H1 (cell line): ENCODE data around the gene SIGLEC10. TPM values are rescaled to one million over a fixed set of nuclear protein-coding genes. Genes with fewer than 3 reads are reported as not detected.

Experiments
- CTCF ChIA-PET: fragments of 300-600 bp; sonication (Branson Sonifier 250); formaldehyde crosslinking; loops from one replicate; lab custom pipeline; 2021; ENCODE audit not compliant: partially characterized antibody; lab: Charles Lee
- POLR2A ChIA-PET: fragments of 300-600 bp; sonication (Branson Sonifier 250); formaldehyde crosslinking; loops from one replicate; lab custom pipeline; 2021; ENCODE audit warnings: inconsistent platforms; ENCODE audit not compliant: partially characterized antibody; lab: Charles Lee
- DNase-seq, 2 experiments: peaks; one replicate each; pipeline versions ENCODE4 v3.0.0 to v3.0.0-alpha.2; 2010 to 2022; ENCODE audit warnings: low spot score in 2 of 2, low read depth in 1 of 2, mixed read lengths in 1 of 2
- FAIRE-seq: peaks from 2 replicates; lab custom pipeline; 2011; peaks lifted over from hg19 to GRCh38; lab: Jason Lieb, UNC
- H2AFZ ChIP-seq: 2 replicates; pipeline ENCODE4 v1.8.1; 2012; ENCODE audit warnings: low read length, inconsistent platforms
- H2AK5ac ChIP-seq: 2 replicates; pipeline ENCODE4 v1.6.1; 2013; ENCODE audit warnings: low read depth, low read length
- H2BK120ac ChIP-seq: replicated peaks from 2 replicates; pipeline ENCODE3; 2013; ENCODE audit warnings: low read depth, low read length, inconsistent platforms
- H2BK12ac ChIP-seq: 2 replicates; pipeline ENCODE4 v1.6.1; 2013; ENCODE audit warnings: low read depth, low read length
- H2BK15ac ChIP-seq: 2 replicates; pipeline ENCODE4 v1.6.1; 2013; ENCODE audit warnings: low read length
- H2BK20ac ChIP-seq: 2 replicates; pipeline ENCODE4 v1.6.1; 2013; ENCODE audit warnings: low read length
- H2BK5ac ChIP-seq: 2 replicates; pipeline ENCODE4 v1.6.1; 2013; ENCODE audit warnings: low read depth, low read length
- H3K14ac ChIP-seq: 2 replicates; pipeline ENCODE4 v1.6.1; 2013; ENCODE audit warnings: inconsistent platforms; ENCODE audit not compliant: insufficient read length
- H3K18ac ChIP-seq: 2 replicates; pipeline ENCODE4 v1.6.1; 2013; ENCODE audit warnings: low read length; ENCODE audit errors: extremely low read depth
- H3K23ac ChIP-seq: 2 replicates; pipeline ENCODE4 v1.6.1; 2013; ENCODE audit warnings: inconsistent platforms; ENCODE audit not compliant: insufficient read length
- H3K23me2 ChIP-seq: 2 replicates; pipeline ENCODE4 v1.6.1; 2013; ENCODE audit warnings: low read depth, low read length
- H3K27ac ChIP-seq: 2 replicates; pipeline ENCODE4 v1.6.1; 2011; ENCODE audit warnings: low read depth, low read length, inconsistent platforms
- H3K27me3 ChIP-seq, 4 experiments: replicated peaks in 1 of 4; 1 replicate in 1 of 4; 2 replicates in 3 of 4; pipeline versions ENCODE4 v1.6.1 to v1.8.1; 2011 to 2013; ENCODE audit warnings: low read length in 3 of 4, mild to moderate bottlenecking in 3 of 4, inconsistent platforms in 2 of 4, mixed read lengths in 2 of 4, moderate library complexity in 1 of 4; ENCODE audit not compliant: control insufficient read depth in 3 of 4, insufficient read depth in 3 of 4; ENCODE audit errors: extremely low read depth in 1 of 4
- H3K36me3 ChIP-seq, 4 experiments: 2 replicates each; pipeline versions ENCODE4 v1.6.1 to v1.8.1; 2011 to 2013; ENCODE audit warnings: mild to moderate bottlenecking in 4 of 4, low read length in 3 of 4, moderate library complexity in 2 of 4, control low read depth in 1 of 4, inconsistent platforms in 1 of 4; ENCODE audit not compliant: insufficient read depth in 4 of 4, control insufficient read depth in 2 of 4
- H3K4ac ChIP-seq: replicated peaks from 2 replicates; pipeline ENCODE3; 2013; ENCODE audit warnings: low read length, low read depth, mixed read lengths, inconsistent platforms; ENCODE audit not compliant: insufficient read length
- H3K4me1 ChIP-seq, 4 experiments: replicated peaks in 1 of 4; 1 replicate in 1 of 4; 2 replicates in 3 of 4; pipeline versions ENCODE4 v1.6.1 to v1.8.1; 2011 to 2013; ENCODE audit warnings: low read length in 3 of 4, inconsistent platforms in 2 of 4, mixed read lengths in 1 of 4; ENCODE audit not compliant: insufficient read depth in 4 of 4, control insufficient read depth in 3 of 4
- H3K4me2 ChIP-seq, 2 experiments: 2 replicates each; pipeline versions ENCODE4 v1.6.1 to v1.8.1; 2011 to 2013; ENCODE audit warnings: low read depth in 2 of 2, low read length in 2 of 2, control low read depth in 1 of 2, inconsistent platforms in 1 of 2, mild to moderate bottlenecking in 1 of 2; ENCODE audit not compliant: insufficient read depth in 1 of 2
- H3K4me3 ChIP-seq, 4 experiments: fragments of 200-600, 300-600 bp in 1 of 4; sonication (generic), shearing (Covaris generic), sonication (Bioruptor Twin) in 1 of 4; 2 replicates each; pipeline versions ENCODE4 v1.5.1 to v1.8.1; 2011 to 2016; ENCODE audit warnings: low read length in 4 of 4, low read depth in 3 of 4, control low read depth in 2 of 4, inconsistent platforms in 2 of 4, mild to moderate bottlenecking in 2 of 4, mixed read lengths in 1 of 4, moderate library complexity in 1 of 4; ENCODE audit not compliant: insufficient read depth in 2 of 4; ENCODE audit errors: extremely low read depth in 1 of 4
- H3K56ac ChIP-seq: replicated peaks from 2 replicates; pipeline ENCODE3; 2013; ENCODE audit warnings: low read depth, mild to moderate bottlenecking, mixed read lengths, low read length, inconsistent platforms; ENCODE audit not compliant: insufficient read length
- H3K79me1 ChIP-seq: 2 replicates; pipeline ENCODE4 v1.6.1; 2013; ENCODE audit warnings: low read depth, low read length, control low read depth
- H3K79me2 ChIP-seq, 2 experiments: 2 replicates each; pipeline versions ENCODE4 v1.6.1 to v1.8.1; 2012 to 2013; ENCODE audit warnings: low read length in 2 of 2, mild to moderate bottlenecking in 2 of 2, inconsistent platforms in 1 of 2; ENCODE audit not compliant: insufficient read depth in 2 of 2, control insufficient read depth in 1 of 2
- H3K9ac ChIP-seq, 4 experiments: replicated peaks in 1 of 4; 1 replicate in 1 of 4; 2 replicates in 3 of 4; pipeline versions ENCODE4 v1.6.1 to v1.8.1; 2011 to 2013; ENCODE audit warnings: low read depth in 3 of 4, low read length in 3 of 4, control low read depth in 2 of 4, mild to moderate bottlenecking in 2 of 4, moderate library complexity in 2 of 4, inconsistent platforms in 1 of 4; ENCODE audit errors: extremely low read depth in 1 of 4
- H3K9me3 ChIP-seq, 2 experiments: 2 replicates each; pipeline versions ENCODE4 v1.6.1 to v1.8.1; 2012 to 2013; ENCODE audit warnings: mild to moderate bottlenecking in 2 of 2, moderate library complexity in 2 of 2, control low read depth in 1 of 2, inconsistent platforms in 1 of 2, low read depth in 1 of 2, low read length in 1 of 2, mixed read lengths in 1 of 2; ENCODE audit not compliant: insufficient read depth in 2 of 2
- H4K20me1 ChIP-seq, 2 experiments: replicated peaks in 1 of 2; 2 replicates each; pipeline versions ENCODE3 to v1.8.1; 2011 to 2013; ENCODE audit warnings: inconsistent platforms in 2 of 2, low read length in 2 of 2, mild to moderate bottlenecking in 1 of 2; ENCODE audit not compliant: insufficient read depth in 2 of 2, control insufficient read depth in 1 of 2
- H4K5ac ChIP-seq: 2 replicates; pipeline ENCODE4 v1.6.1; 2013; ENCODE audit warnings: low read length, low read depth, mixed read lengths, inconsistent platforms; ENCODE audit not compliant: insufficient read length
- H4K8ac ChIP-seq: 2 replicates; pipeline ENCODE4 v1.8.0; 2013; ENCODE audit warnings: mild to moderate bottlenecking, moderate library complexity, low read length, inconsistent platforms; ENCODE audit not compliant: insufficient read depth; ENCODE audit errors: extremely low read depth
- H4K91ac ChIP-seq: replicated peaks from 2 replicates; pipeline ENCODE3; 2013; ENCODE audit warnings: low read length, mixed read lengths, inconsistent platforms; ENCODE audit not compliant: insufficient read length
- BACH1 ChIP-seq: IDR thresholded peaks from 2 replicates; pipeline ENCODE4 v1.6.1; 2012; ENCODE audit warnings: low read length, improper control_type of control experiment
- CEBPB ChIP-seq: IDR thresholded peaks from 2 replicates; pipeline ENCODE4 v1.6.1; 2012; ENCODE audit warnings: low read depth, low read length
- EGR1 ChIP-seq: IDR thresholded peaks from 2 replicates; pipeline ENCODE4 v1.6.1; 2011; ENCODE audit warnings: low read depth, low read length, borderline replicate concordance
- GTF2F1 ChIP-seq: IDR thresholded peaks from 2 replicates; pipeline ENCODE4 v1.6.1; 2012; ENCODE audit warnings: low read depth, low read length, improper control_type of control experiment, borderline replicate concordance
- KDM1A ChIP-seq: fragments of 200-600, 300-600 bp; sonication (generic); IDR thresholded peaks from 2 replicates; pipeline ENCODE4 v1.7.1; 2016; ENCODE audit warnings: mild to moderate bottlenecking, low read length, borderline replicate concordance
- NANOG ChIP-seq: IDR thresholded peaks from 2 replicates; pipeline ENCODE4 v1.6.1; 2011; ENCODE audit warnings: low read length, low read depth, mild to moderate bottlenecking, inconsistent platforms; ENCODE audit not compliant: insufficient read depth, poor library complexity, severe bottlenecking
- PHF8 ChIP-seq: fragments of 200-600 bp; sonication (generic); conservative IDR thresholded peaks from 2 replicates; pipeline ENCODE4 v1.7.1; 2012; ENCODE audit warnings: low read depth, mild to moderate bottlenecking, inconsistent platforms, low read length, moderate library complexity
- POLR2A ChIP-seq, 2 experiments: IDR thresholded peaks; 1 replicate in 1 of 2; 2 replicates in 1 of 2; pipeline ENCODE4 v1.6.1; 2011; ENCODE audit warnings: low read depth in 2 of 2, low read length in 2 of 2, mild to moderate bottlenecking in 2 of 2; ENCODE audit errors: control extremely low read depth in 1 of 2
- POU5F1 ChIP-seq: IDR thresholded peaks from 2 replicates; pipeline ENCODE4 v1.6.1; 2011; ENCODE audit warnings: low read depth, mild to moderate bottlenecking, low read length, moderate library complexity
- RXRA ChIP-seq: IDR thresholded peaks from 2 replicates; pipeline ENCODE4 v1.6.1; 2011; ENCODE audit warnings: low read depth, mild to moderate bottlenecking, low read length, moderate library complexity; ENCODE audit not compliant: insufficient read depth
- SIN3A ChIP-seq, 2 experiments: IDR thresholded peaks in 1 of 2; conservative IDR thresholded peaks in 1 of 2; 2 replicates each; pipeline ENCODE4 v1.6.1; 2011 to 2012; ENCODE audit warnings: low read length in 2 of 2, improper control_type of control experiment in 1 of 2, low read depth in 1 of 2, mild to moderate bottlenecking in 1 of 2
- USF2 ChIP-seq: IDR thresholded peaks from 2 replicates; pipeline ENCODE4 v1.6.1; 2011; ENCODE audit warnings: low read length, improper control_type of control experiment
- WGBS, 2 experiments: shearing (Covaris generic) in 1 of 2; methylation state at CpG; one replicate each; pipeline versions ENCODE4 v1.1.6 to v1.1.7; 2013 to 2015; ENCODE audit warnings: low lambda C conversion rate in 2 of 2, mixed read lengths in 2 of 2, inconsistent platforms in 1 of 2, low coverage in 1 of 2, missing lambda C conversion rate in 1 of 2; ENCODE audit not compliant: insufficient replicate concordance in 2 of 2, insufficient coverage in 1 of 2, insufficient read length in 1 of 2; ENCODE audit errors: extremely low coverage in 1 of 2, missing lambda C conversion rate in 1 of 2; 5-methylcytosine and 5-hydroxymethylcytosine counted together
- polyA plus RNA-seq, 7 experiments: library from polyadenylated mRNA; depleted of rRNA in 3 of 7; stranded (reverse) in 5 of 7; unstranded in 2 of 7; fragments of >200 nt in 5 of 7; fragments of 200-250 nt in 2 of 7; gene quantifications; 1 replicate in 5 of 7; 2 replicates in 1 of 7; 4 replicates in 1 of 7; pipeline versions ENCODE4 v1.2.1 to v1.2.3, GENCODE V29; 2011 to 2013; ENCODE audit warnings: missing spikeins in 2 of 7, mixed read lengths in 2 of 7
- total RNA-seq: library from RNA; stranded (reverse); fragmentation: NEBNext Ultra II Directional; extraction: Animal tissue kit (Norgen Biotek cat#: 25700); gene quantifications from 2 replicates; pipeline ENCODE4 v1.2.1, GENCODE V29; 2021

The SIGLEC10 gene
- total and polyA plus RNA-seq, 2 of the 8 experiments (the other 6 are each of a cell fraction or from before 2014, with no cell fraction given), result 0.06 TPM; not detected in 1

- POLR2A ChIA-PET, result interaction anchor here (0.9 to 1.3 kb wide), 2 partner anchors 19 to 31 kb away, joined by 4 read pairs; no protein-coding TSS in a partner anchor
- no peak for DNase-seq
- H3K79me1 ChIP-seq, result no peaks in the 10 kb centered on the region
- H3K36me3 ChIP-seq, result no peaks in the 10 kb centered on the region
- no peak overlapping the region for H4K8ac ChIP-seq
- peaks cover 0 to 4% of the 10 kb centered on the region in 2 experiments; a peak in 1 of 4 replicates for H3K9me3 ChIP-seq
- no peak overlapping the region for H3K14ac ChIP-seq
- H3K23me2 ChIP-seq, result 0 out of 2 replicates have a peak, but pooled peaks cover 2% of the 10 kb centered on the region
- H3K79me2 ChIP-seq, result no peaks in the 10 kb centered on the region
- no peaks in the 10 kb centered on the region for H3K27me3 ChIP-seq
- H3K4me1 ChIP-seq, result peaks cover 0 to 2% (median 0%) of the 10 kb centered on the region in 4 experiments; a peak in 4 of 7 replicates
- no peak overlapping the region for H3K9ac ChIP-seq
- WGBS, 2 experiments, result 91% methylated on average over 14 of the region's 14 CpGs; no CpG with 5 or more reads in 1 of the 2 experiments
- H2BK20ac ChIP-seq, result no peak overlapping the region
- H2AK5ac ChIP-seq, result no peak overlapping the region
- no peak overlapping the region for H3K23ac ChIP-seq
- H2BK5ac ChIP-seq, result no peak overlapping the region
- H2AFZ ChIP-seq, result no peak overlapping the region
- H3K4me3 ChIP-seq, result no peak overlapping the region
- H2BK15ac ChIP-seq, result no peak overlapping the region
- no peak overlapping the region for H2BK12ac ChIP-seq
- H3K56ac ChIP-seq, result no peak overlapping the region
- H2BK120ac ChIP-seq, result no peak overlapping the region
- H3K18ac ChIP-seq, result no peak overlapping the region
- H4K5ac ChIP-seq, result no peak overlapping the region
- no peak for FAIRE-seq
- H4K91ac ChIP-seq, result no peak overlapping the region
- H3K27ac ChIP-seq, result no peak overlapping the region
- CTCF ChIA-PET, result interaction anchor here (0.6 to 1.7 kb wide), 4 partner anchors 15 to 229 kb away, joined by 3 to 6 read pairs (median 4); partner anchors contain the start of gene CLDND2
- no peak overlapping the region for H3K4ac ChIP-seq
- H3K4me2 ChIP-seq, result no peak overlapping the region
- H4K20me1 ChIP-seq, result no peaks in the 10 kb centered on the region
- TF ChIP-seq USF2, result no peak
- TF ChIP-seq SIN3A (conservative IDR thresholded peaks at IDR 0.05 in 1 of 2, IDR thresholded peaks at IDR 0.05 in 1 of 2; ENCODE audit: low read depth in 1 of 2, low read length in 2 of 2), result no peak
- no peak for TF ChIP-seq GTF2F1
- no peak for TF ChIP-seq KDM1A
- TF ChIP-seq POLR2A (IDR thresholded peaks at IDR 0.05; ENCODE audit: control extremely low read depth in 1 of 2, low read depth in 2 of 2, low read length in 2 of 2), result no peak
- no peak for TF ChIP-seq BACH1
- no peak for TF ChIP-seq CEBPB
- no peak for TF ChIP-seq EGR1
- no peak for TF ChIP-seq NANOG
- no peak for TF ChIP-seq PHF8
- TF ChIP-seq RXRA, result no peak
- no peak for TF ChIP-seq POU5F1
Measured at GRCh38 chr19:51386882-51387520, 30.4 kb downstream of the SIGLEC10 start.
